D721Med (cell line): Measurements from ENCODE around the gene DDX60.

ENCODE experiments used
- DNase-seq: peaks from one replicate; pipeline ENCODE4 v3.0.0; 2011; ENCODE audit warnings: low spot score; ENCODE audit not compliant: insufficient read length
- FAIRE-seq: peaks from 2 replicates; lab custom pipeline; 2011; peaks lifted over from hg19 to GRCh38; lab: Jason Lieb, UNC
- TF ChIP-seq, protein P1 (sequence below): IDR thresholded peaks from 2 replicates; pipeline ENCODE4 v1.5.1; 2012; ENCODE audit warnings: mild to moderate bottlenecking, control low read depth; ENCODE audit not compliant: insufficient read depth; ENCODE audit errors: missing control alignments

The DDX60 gene, protein sequence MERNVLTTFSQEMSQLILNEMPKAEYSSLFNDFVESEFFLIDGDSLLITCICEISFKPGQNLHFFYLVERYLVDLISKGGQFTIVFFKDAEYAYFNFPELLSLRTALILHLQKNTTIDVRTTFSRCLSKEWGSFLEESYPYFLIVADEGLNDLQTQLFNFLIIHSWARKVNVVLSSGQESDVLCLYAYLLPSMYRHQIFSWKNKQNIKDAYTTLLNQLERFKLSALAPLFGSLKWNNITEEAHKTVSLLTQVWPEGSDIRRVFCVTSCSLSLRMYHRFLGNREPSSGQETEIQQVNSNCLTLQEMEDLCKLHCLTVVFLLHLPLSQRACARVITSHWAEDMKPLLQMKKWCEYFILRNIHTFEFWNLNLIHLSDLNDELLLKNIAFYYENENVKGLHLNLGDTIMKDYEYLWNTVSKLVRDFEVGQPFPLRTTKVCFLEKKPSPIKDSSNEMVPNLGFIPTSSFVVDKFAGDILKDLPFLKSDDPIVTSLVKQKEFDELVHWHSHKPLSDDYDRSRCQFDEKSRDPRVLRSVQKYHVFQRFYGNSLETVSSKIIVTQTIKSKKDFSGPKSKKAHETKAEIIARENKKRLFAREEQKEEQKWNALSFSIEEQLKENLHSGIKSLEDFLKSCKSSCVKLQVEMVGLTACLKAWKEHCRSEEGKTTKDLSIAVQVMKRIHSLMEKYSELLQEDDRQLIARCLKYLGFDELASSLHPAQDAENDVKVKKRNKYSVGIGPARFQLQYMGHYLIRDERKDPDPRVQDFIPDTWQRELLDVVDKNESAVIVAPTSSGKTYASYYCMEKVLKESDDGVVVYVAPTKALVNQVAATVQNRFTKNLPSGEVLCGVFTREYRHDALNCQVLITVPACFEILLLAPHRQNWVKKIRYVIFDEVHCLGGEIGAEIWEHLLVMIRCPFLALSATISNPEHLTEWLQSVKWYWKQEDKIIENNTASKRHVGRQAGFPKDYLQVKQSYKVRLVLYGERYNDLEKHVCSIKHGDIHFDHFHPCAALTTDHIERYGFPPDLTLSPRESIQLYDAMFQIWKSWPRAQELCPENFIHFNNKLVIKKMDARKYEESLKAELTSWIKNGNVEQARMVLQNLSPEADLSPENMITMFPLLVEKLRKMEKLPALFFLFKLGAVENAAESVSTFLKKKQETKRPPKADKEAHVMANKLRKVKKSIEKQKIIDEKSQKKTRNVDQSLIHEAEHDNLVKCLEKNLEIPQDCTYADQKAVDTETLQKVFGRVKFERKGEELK (N-terminal part only)

DNA sequence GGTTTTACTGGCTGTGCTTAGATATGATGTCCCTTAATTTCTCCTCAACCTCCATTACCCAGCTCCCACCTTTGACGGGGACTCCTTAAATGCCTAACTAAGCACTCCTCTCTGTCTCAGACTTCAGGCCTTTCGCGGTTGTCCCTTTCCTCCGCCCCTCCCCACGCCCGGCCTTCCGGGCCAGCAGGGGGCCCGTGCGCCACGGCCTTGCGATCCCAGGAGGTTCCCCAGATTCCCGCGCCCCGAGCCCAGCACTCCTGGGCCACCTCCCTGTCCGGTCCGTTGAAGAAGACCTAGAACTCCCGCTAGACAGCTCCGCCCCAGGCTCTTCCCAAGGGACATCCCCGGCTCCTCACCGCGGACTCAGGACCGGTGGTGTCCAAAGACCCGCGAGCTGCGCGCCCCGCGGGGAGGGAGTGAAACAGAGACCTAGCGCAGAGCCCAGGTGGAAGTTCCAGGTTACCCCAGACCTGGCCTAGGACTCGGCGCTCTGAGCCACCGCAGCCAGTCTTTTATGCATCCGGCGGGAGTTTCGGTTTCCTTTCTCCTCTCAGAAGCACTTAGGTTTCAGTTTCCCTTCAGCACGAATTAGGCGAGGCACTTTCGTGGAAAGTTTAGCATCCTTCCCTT, at the start of gene DDX60:
Gene DDX60 (minus strand): TSS at position 487 of the 630 bp plus-strand sequence. CDS start 7,493 bp downstream, outside the sequence.
- TF ChIP-seq, protein P1, sequence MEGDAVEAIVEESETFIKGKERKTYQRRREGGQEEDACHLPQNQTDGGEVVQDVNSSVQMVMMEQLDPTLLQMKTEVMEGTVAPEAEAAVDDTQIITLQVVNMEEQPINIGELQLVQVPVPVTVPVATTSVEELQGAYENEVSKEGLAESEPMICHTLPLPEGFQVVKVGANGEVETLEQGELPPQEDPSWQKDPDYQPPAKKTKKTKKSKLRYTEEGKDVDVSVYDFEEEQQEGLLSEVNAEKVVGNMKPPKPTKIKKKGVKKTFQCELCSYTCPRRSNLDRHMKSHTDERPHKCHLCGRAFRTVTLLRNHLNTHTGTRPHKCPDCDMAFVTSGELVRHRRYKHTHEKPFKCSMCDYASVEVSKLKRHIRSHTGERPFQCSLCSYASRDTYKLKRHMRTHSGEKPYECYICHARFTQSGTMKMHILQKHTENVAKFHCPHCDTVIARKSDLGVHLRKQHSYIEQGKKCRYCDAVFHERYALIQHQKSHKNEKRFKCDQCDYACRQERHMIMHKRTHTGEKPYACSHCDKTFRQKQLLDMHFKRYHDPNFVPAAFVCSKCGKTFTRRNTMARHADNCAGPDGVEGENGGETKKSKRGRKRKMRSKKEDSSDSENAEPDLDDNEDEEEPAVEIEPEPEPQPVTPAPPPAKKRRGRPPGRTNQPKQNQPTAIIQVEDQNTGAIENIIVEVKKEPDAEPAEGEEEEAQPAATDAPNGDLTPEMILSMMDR: no peak
- FAIRE-seq (no peak), DNase-seq (no peak)

DNA sequence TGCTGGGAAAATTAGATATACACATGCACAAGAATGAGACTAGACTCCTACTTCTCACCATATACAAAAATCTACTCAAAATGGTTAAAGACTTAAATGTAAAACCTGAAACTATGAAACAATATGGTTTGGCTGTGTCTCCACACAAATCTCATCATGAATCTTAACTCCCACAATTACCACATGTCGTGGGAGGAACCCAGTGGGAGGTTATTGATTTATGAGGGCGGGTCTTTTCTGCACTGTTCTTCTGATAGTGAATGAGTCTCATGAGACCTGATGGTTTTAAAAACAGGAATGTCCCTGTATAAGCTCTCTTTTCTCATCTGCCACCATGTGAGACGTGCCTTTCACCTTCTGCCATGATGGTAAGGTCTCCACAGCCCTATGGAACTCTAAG, 48.5 kb upstream of the DDX60 start:
- TF ChIP-seq, protein P1: no peak
- DNase-seq (no peak), FAIRE-seq (no peak)

DNA sequence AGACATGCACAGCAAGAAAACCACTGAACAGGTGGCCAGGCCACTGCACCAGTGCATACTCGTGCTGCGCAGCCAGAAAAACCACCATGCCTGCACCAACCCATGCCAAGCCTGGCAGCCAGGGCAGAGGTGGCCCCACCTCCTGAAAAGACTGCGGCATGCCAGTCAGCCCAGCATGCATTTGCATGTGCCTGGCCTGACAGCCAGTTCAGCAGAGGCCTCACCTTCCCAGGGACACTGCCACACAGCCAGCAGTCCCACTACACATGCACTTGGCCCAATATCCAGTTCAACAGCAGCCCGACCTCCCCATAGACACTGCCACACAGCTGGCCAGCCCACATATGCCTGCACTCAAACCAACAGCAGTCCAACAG, 43.5 kb upstream of the DDX60 start:
- DNase-seq: no peak
- FAIRE-seq: no peak
- TF ChIP-seq, protein P1: no peak

DNA sequence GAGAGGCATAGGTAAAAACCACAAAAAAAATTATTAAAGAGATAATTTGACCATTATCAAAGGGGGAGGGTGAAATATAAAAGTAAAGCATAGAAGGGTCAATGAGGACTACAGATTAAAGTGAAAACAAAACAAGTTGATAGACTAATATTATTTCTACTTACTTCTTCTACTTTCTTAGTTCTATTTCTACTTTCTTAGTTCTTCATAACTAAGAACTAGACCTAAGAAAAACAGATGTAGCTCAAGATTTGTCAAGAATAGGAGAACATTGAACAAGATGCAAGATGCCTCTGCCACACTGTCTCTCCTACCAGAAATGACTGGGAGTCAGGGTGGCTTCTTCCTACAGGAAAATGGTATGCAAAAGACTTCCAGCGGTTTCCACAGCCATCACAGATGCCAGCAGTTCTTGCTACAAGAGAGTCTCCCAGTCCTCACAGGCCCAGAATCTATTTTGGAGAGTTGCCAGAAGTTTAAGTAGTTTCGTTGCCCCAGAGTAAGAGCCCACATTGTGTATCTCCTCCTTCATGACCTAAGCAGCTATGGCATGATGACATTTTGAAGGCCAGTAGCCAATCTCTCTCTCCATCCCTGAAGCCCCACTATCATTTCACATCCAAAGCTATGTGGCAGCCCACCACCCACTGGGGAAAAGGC, 42.9 kb upstream of the DDX60 start:
- TF ChIP-seq, protein P1: no peak

DNA sequence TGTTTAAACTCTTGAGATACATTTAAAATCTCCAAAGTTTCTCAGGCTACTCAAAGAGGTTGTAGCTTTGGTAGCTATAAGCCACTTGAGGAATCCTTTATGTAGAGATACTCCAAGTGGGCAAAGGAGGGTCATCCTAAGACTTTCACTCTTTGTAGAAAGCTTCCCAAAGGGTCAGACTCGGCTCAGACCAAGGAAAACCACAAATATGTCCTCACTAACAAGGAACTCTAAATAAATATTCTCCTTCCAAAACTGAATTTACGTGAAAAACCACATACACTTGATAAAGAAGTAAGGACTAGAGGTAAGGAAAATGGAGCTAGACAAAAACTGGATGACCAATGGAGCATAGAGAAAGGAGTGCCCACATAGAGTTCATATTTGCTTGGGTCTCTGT, 41.7 kb upstream of the DDX60 start:
- FAIRE-seq (no peak), DNase-seq (no peak)
- TF ChIP-seq, protein P1: no peak

More for the DNA sequence above, 42.9 kb upstream of the DDX60 start:
- DNase-seq (no peak), FAIRE-seq (no peak)

DNA sequence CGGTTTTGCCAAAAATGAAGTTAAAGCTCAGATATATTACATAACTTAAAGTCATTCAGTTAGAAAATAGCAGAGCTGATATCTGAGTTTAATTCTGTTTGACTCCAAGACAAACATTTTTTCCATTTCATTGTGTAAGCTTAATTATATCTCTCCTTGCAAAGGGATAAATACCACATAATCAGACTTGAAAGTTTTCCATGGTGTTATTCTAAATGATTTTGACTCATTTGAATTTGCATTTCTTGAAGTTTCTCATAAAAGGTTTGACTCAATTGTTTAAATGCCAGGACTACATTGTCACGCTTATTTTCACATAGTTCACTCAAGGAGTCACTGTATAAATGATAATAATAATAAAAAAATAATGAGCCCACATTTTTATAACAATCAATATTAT, 39.4 kb upstream of the DDX60 start:
- FAIRE-seq (no peak), DNase-seq (no peak)
- TF ChIP-seq, protein P1: no peak
